ENCODE results near the gene PSME1. TPM values are rescaled to one million over a fixed set of nuclear protein-coding genes. Genes with fewer than 3 reads are reported as not detected.

The PSME1 gene
- total and polyA plus RNA-seq, 2 of the 13 experiments (the other 11 are each of a cell fraction or from before 2014, with no cell fraction given), result 159 to 608 TPM

DNA sequence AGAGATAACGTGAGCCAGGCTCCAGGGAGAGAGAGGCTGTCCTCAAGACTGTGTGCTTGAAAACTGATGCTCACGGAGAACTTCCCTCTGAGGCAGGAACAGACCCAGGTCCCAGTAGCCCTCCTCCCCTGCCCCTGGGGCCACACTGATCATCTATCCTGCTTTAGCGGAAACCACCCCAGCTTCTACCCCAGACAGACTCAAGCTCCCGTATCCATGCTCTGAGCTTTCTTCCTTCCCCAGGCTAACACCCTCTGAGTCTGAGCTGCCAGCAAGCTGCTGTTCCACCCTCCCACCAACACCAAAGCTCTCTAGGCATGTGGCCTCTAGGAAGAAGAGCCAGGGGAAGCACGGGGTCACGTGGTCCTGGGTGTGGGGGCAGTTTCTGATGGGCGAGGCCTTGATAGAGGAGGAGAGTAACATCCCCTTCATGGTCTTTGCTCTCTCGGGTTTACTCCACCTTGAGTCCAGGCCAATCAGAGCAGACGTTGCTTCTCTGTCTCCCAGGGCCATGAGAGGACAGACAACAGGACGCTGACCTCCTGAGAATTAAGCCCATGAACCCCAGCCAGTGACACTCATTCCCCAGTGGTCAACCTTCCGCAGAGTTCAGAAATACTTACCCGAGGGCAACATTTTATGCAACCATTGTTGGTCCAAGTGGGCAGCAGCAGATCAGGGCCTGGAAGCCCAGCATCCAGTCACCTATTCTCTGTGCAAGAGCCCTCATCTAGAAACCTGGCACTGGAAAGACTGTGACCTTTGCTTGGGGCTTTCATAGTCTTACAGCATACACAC, 40.5 kb upstream of the PSME1 start (continued):
- TF ChIP-seq ZNF772 (CRISPR knock-in tag; IDR thresholded peaks at IDR 0.05), result peak; percentile 99
- TF ChIP-seq SATB2 (CRISPR knock-in tag; IDR thresholded peaks at IDR 0.05), result 0 out of 2 replicates have a peak, but pooled peaks have one; percentile 93
- TF ChIP-seq ZFP1 (CRISPR knock-in tag; IDR thresholded peaks at IDR 0.05), result peak; percentile 69; the same call in 1 of the 2 replicates
- TF ChIP-seq SPEN (CRISPR knock-in tag; IDR thresholded peaks at IDR 0.05; ENCODE audit: low read depth), result peak; percentile 100
- TF ChIP-seq PHF8 (CRISPR knock-in tag; IDR thresholded peaks at IDR 0.05), result peak; percentile 67
- TF ChIP-seq DPF2 (CRISPR knock-in tag; IDR thresholded peaks at IDR 0.05; ENCODE audit: borderline replicate concordance, low read depth), result 0 out of 2 replicates have a peak, but pooled peaks have one; percentile 35
- peak; percentile 95 for TF ChIP-seq NFAT5 (CRISPR knock-in tag; IDR thresholded peaks at IDR 0.05)
- peak; percentile 99; the same call in 1 of the 2 replicates for TF ChIP-seq ZNF747 (CRISPR knock-in tag; IDR thresholded peaks at IDR 0.05; ENCODE audit: borderline replicate concordance)
- TF ChIP-seq KDM3A (CRISPR knock-in tag; IDR thresholded peaks at IDR 0.05; ENCODE audit: low read depth), result peak; percentile 99
- TF ChIP-seq KLF12 (CRISPR knock-in tag; IDR thresholded peaks at IDR 0.05; ENCODE audit: borderline replicate concordance), result peak; percentile 96
- TF ChIP-seq ZNF329 (CRISPR knock-in tag; IDR thresholded peaks at IDR 0.05; ENCODE audit: low read depth), result no peak
- TF ChIP-seq HNF1A (IDR thresholded peaks at IDR 0.05; ENCODE audit: low read depth), result 0 out of 2 replicates have a peak, but pooled peaks have one; percentile 40
- TF ChIP-seq HNF1A (CRISPR knock-in tag; IDR thresholded peaks at IDR 0.05; ENCODE audit: borderline replicate concordance), result peak; percentile 87
- TF ChIP-seq ZNF850 (CRISPR knock-in tag; conservative IDR thresholded peaks at IDR 0.05), result no peak
- TF ChIP-seq RFX1 (IDR thresholded peaks at IDR 0.05), result no peak
- peak; percentile 77; the same call in 1 of the 2 replicates for TF ChIP-seq ZNF768 (CRISPR knock-in tag; IDR thresholded peaks at IDR 0.05)
- peak; percentile 99 for TF ChIP-seq SMAD3 (CRISPR knock-in tag; IDR thresholded peaks at IDR 0.05)
- TF ChIP-seq POLR2AphosphoS2 (IDR thresholded peaks at IDR 0.05; ENCODE audit: low read depth, low read length), result peak; percentile 85
- no peak for TF ChIP-seq CCAR2 (optimal IDR thresholded peaks at IDR 0.05; ENCODE audit: low read depth, low read length)
- peak; percentile 30; the same call in 1 of the 2 replicates for TF ChIP-seq ELF4 (CRISPR knock-in tag; IDR thresholded peaks at IDR 0.05; ENCODE audit: borderline replicate concordance)
- TF ChIP-seq NPAS2 (CRISPR knock-in tag; IDR thresholded peaks at IDR 0.05; ENCODE audit: borderline replicate concordance), result no peak
- no peak for TF ChIP-seq ZNF17 (CRISPR knock-in tag; IDR thresholded peaks at IDR 0.05)

Data from HepG2 (cell line).